ENCODE results near the gene GFER. TPM values are rescaled to one million over a fixed set of nuclear protein-coding genes. Genes with fewer than 3 reads are reported as not detected.
"Not testable (repeated sequence)": the region's sequence is repeated elsewhere in the genome, so short reads cannot be mapped to it uniquely, and the experiment has no call there.

The GFER gene
- total RNA-seq, 1 donor from 2014 or later: 30.0 TPM

GRCh38 chr16:2033057-2033908, 49.3 kb downstream of the GFER start:
- Mint-ChIP-seq H3K9me3 (ENCODE audit: unreplicated experiment) (no peaks in the 10 kb centered on the region), H3K27ac (ENCODE audit: unreplicated experiment) (no peak overlapping the region), H3K4me3 (ENCODE audit: unreplicated experiment) (no peak overlapping the region), H3K4me1 (ENCODE audit: unreplicated experiment) (peaks cover 9% of the 10 kb centered on the region), H3K36me3 (ENCODE audit: low read depth, unreplicated experiment) (no peaks in the 10 kb centered on the region), H3K27me3 (ENCODE audit: unreplicated experiment) (peaks cover 4% of the 10 kb centered on the region)
- TF ChIP-seq CTCF (IDR thresholded peaks at IDR 0.05; ENCODE audit: unreplicated experiment): no peak
- no peak for DNase-seq (ENCODE audit: low spot score)

DNA sequence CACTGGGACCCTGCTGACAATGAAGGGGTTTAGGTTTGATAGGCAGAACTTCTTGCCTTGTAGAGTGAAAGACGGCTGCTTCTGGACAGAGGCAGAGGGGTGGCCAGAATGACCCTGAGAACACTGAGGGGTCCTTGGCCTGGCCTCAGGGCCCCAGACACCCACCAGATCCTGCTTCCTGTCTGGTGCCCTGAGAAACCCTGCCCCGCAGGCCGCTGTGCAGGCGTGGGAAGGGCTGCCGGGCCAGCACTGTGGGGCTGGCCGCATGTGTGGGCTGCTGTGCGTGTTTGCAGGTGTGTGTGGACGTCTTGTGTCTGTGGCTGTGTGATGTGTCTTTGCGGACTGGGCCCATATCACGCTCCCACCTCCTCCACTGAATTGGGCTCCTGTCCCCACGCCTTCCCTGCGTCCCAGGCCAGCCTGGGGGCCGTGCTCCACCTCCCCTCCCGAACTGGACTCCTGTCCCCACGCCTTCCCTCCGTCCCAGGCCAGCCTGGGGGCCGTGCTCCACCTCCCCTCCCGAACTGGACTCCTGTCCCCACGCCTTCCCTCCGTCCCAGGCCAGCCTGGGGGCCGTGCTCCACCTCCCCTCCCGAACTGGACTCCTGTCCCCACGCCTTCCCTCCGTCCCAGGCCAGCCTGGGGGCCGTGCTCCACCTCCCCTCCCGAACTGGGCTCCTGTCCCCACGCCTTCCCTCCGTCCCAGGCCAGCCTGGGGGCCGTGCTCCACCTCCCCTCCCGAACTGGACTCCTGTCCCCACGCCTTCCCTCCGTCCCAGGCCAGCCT, 50.1 kb downstream of the GFER start:
- not testable (repeated sequence) for H3K4me3 Mint-ChIP-seq (ENCODE audit: unreplicated experiment); H3K9me3 Mint-ChIP-seq (ENCODE audit: unreplicated experiment); H3K4me1 Mint-ChIP-seq (ENCODE audit: unreplicated experiment); H3K27ac Mint-ChIP-seq (ENCODE audit: unreplicated experiment); H3K27me3 Mint-ChIP-seq (ENCODE audit: unreplicated experiment); H3K36me3 Mint-ChIP-seq (ENCODE audit: low read depth, unreplicated experiment); DNase-seq (ENCODE audit: low spot score)

GRCh38 chr16:2034696-2035430, 50.9 kb downstream of the GFER start:
- TF ChIP-seq CTCF (IDR thresholded peaks at IDR 0.05; ENCODE audit: unreplicated experiment): no peak
- Mint-ChIP-seq H3K27ac (ENCODE audit: unreplicated experiment) (no peak overlapping the region), H3K9me3 (ENCODE audit: unreplicated experiment) (no peaks in the 10 kb centered on the region), H3K27me3 (ENCODE audit: unreplicated experiment) (peaks cover 2% of the 10 kb centered on the region), H3K4me3 (ENCODE audit: unreplicated experiment) (no peak overlapping the region), H3K36me3 (ENCODE audit: low read depth, unreplicated experiment) (no peaks in the 10 kb centered on the region), H3K4me1 (ENCODE audit: unreplicated experiment) (peaks cover 11% of the 10 kb centered on the region)
- DNase-seq (ENCODE audit: low spot score): no peak

DNA sequence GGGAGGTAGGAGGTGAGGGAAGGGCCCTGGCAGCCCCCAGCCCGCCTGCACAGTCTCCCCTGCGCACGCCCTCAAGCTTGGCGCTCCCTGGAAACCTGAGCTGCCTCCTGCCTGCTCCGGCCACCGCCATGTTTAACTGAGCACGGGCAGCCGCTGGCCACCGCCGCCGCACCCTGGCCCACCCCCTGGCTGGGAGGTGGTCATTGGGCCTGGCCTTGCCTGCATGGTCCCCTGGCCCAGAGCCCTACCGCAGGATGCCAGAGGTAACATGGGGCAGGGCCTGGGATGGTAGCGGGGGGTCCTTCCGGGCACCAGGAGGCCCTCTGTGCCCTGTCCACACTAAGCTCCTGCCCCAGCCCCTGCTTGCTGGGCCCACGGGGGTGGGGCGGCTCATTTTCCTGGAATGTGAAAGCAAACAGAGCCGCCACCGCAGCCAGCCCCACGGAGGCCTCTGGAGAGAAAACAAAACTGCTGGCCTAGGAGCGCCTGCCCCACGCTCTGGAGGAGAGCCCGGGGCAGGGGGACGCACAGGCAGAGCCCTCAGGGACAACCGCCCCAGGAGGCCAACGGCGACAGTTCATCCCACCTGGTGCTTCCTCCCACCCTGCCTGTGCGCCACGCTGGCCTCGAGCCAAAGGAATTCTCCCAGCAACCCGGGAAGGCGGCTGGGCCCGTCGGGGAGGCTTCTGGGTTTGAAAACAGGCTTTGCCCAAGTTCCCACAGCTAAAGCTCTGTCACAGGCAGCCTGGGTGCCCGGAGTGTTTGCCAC, 51.6 kb downstream of the GFER start:
- Mint-ChIP-seq H3K9me3 (ENCODE audit: unreplicated experiment) (no peaks in the 10 kb centered on the region), H3K4me3 (ENCODE audit: unreplicated experiment) (no peak overlapping the region), H3K4me1 (ENCODE audit: unreplicated experiment) (peaks cover 11% of the 10 kb centered on the region), H3K27ac (ENCODE audit: unreplicated experiment) (no peak overlapping the region), H3K36me3 (ENCODE audit: low read depth, unreplicated experiment) (no peaks in the 10 kb centered on the region), H3K27me3 (ENCODE audit: unreplicated experiment) (peaks cover 2% of the 10 kb centered on the region)
- no peak for TF ChIP-seq CTCF (IDR thresholded peaks at IDR 0.05; ENCODE audit: unreplicated experiment)
- no peak for DNase-seq (ENCODE audit: low spot score)
